Hematopoietic multipotent progenitor cell treated with erythropoietin and hydrocortisone succinate and interleukin-3 and kit ligand, for 8 days (in vitro differentiated cells): ENCODE measurements around the gene MRAP.

Source experiments
- DNase-seq: peaks from one replicate; pipeline ENCODE4 v3.0.0-alpha.2; 2015

MRAP gene

GRCh38 chr21:32325706-32326105 lies 27.1 kb downstream of the MRAP start:
- DNase-seq, result no peak

- no peak for DNase-seq
Measured at GRCh38 chr21:32328595-32328994, 29.9 kb downstream of the MRAP start.

- no peak for DNase-seq
Measured at GRCh38 chr21:32329331-32329730, 30.7 kb downstream of the MRAP start.

- no peak for DNase-seq
Measured at GRCh38 chr21:32329776-32330175, 31.1 kb downstream of the MRAP start.

- DNase-seq, result no peak
Measured at GRCh38 chr21:32330784-32331311, 32.2 kb downstream of the MRAP start.

- no peak for DNase-seq
Measured at GRCh38 chr21:32331444-32332305, 33.0 kb downstream of the MRAP start.

- DNase-seq, result no peak
Measured at GRCh38 chr21:32332463-32332951, 33.9 kb downstream of the MRAP start.

- no peak for DNase-seq
Measured at GRCh38 chr21:32333953-32334673, 35.5 kb downstream of the MRAP start.

GRCh38 chr21:32334980-32335531 lies 36.4 kb downstream of the MRAP start:
- DNase-seq, result no peak

- no peak for DNase-seq
Measured at GRCh38 chr21:32335601-32336575, 37.2 kb downstream of the MRAP start.

GRCh38 chr21:32336711-32337110 lies 38.1 kb downstream of the MRAP start:
- peak; percentile 21 for DNase-seq

- no peak for DNase-seq
Measured at GRCh38 chr21:32337206-32337605, 38.6 kb downstream of the MRAP start.

- no peak for DNase-seq
Measured at GRCh38 chr21:32338209-32338921, 39.7 kb downstream of the MRAP start.

GRCh38 chr21:32340863-32341848 lies 42.5 kb downstream of the MRAP start:
- no peak for DNase-seq

- DNase-seq, result no peak
Measured at GRCh38 chr21:32346951-32347350, 48.3 kb downstream of the MRAP start.

GRCh38 chr21:32347351-32347750 lies 48.7 kb downstream of the MRAP start:
- no peak for DNase-seq

GRCh38 chr21:32347977-32348376 lies 49.3 kb downstream of the MRAP start:
- DNase-seq, result no peak

GRCh38 chr21:32348604-32349332 lies 50.1 kb downstream of the MRAP start:
- DNase-seq, result no peak

GRCh38 chr21:32349333-32349944 lies 50.8 kb downstream of the MRAP start:
- DNase-seq, result no peak
